Mesendoderm (in vitro differentiated cells): Measurements from ENCODE around the gene ZNF384. TPM values are rescaled to one million over a fixed set of nuclear protein-coding genes. Genes with fewer than 3 reads are reported as not detected.

ENCODE experiments used
- DNase-seq: peaks from one replicate; pipeline ENCODE4 v3.0.0; 2013
- H2AK5ac ChIP-seq: 2 replicates; pipeline ENCODE4 v1.6.1; 2013; ENCODE audit warnings: low read length, inconsistent platforms
- H2BK120ac ChIP-seq: 2 replicates; pipeline ENCODE4 v1.6.1; 2013; ENCODE audit warnings: low read depth, mild to moderate bottlenecking, low read length, moderate library complexity, mixed read lengths
- H2BK15ac ChIP-seq: replicated peaks from 2 replicates; pipeline ENCODE4 v1.6.1; 2013; ENCODE audit warnings: low read depth, mild to moderate bottlenecking, moderate library complexity
- H2BK5ac ChIP-seq: 2 replicates; pipeline ENCODE4 v1.6.1; 2013; ENCODE audit warnings: low read length, inconsistent platforms
- H3K18ac ChIP-seq: 2 replicates; pipeline ENCODE4 v1.6.1; 2013; ENCODE audit warnings: mild to moderate bottlenecking, low read length, mixed read lengths
- H3K23ac ChIP-seq: one replicate; pipeline ENCODE4 v1.6.1; 2013; ENCODE audit warnings: low read length
- H3K27ac ChIP-seq: 2 replicates; pipeline ENCODE4 v1.5.1; 2013; ENCODE audit warnings: low read depth, mild to moderate bottlenecking, inconsistent platforms, low read length, moderate library complexity
- H3K27me3 ChIP-seq: 2 replicates; pipeline ENCODE4 v1.6.1; 2013; ENCODE audit warnings: low read length, control low read depth, mild to moderate bottlenecking, inconsistent platforms; ENCODE audit not compliant: insufficient read depth, poor library complexity
- H3K36me3 ChIP-seq: 2 replicates; pipeline ENCODE4 v1.6.1; 2013; ENCODE audit warnings: low read length, inconsistent platforms; ENCODE audit not compliant: control insufficient read depth, insufficient read depth
- H3K4ac ChIP-seq: one replicate; pipeline ENCODE4 v1.6.1; 2013; ENCODE audit warnings: low read depth, mild to moderate bottlenecking, low read length, moderate library complexity
- H3K4me1 ChIP-seq: 2 replicates; pipeline ENCODE4 v1.6.1; 2013; ENCODE audit warnings: low read depth, low read length, inconsistent platforms; ENCODE audit not compliant: control insufficient read depth
- H3K4me2 ChIP-seq: 2 replicates; pipeline ENCODE4 v1.6.1; 2013; ENCODE audit warnings: low read length
- H3K4me3 ChIP-seq: 2 replicates; pipeline ENCODE4 v1.5.1; 2013; ENCODE audit warnings: mild to moderate bottlenecking, low read length
- H3K56ac ChIP-seq: one replicate; pipeline ENCODE4 v1.6.1; 2013; ENCODE audit warnings: low read length
- H3K79me1 ChIP-seq: 2 replicates; pipeline ENCODE4 v1.6.1; 2013; ENCODE audit warnings: low read length, inconsistent platforms
- H3K79me2 ChIP-seq: 2 replicates; pipeline ENCODE4 v1.6.1; 2013; ENCODE audit warnings: mild to moderate bottlenecking, low read length; ENCODE audit not compliant: control insufficient read depth, insufficient read depth
- H3K9ac ChIP-seq: 2 replicates; pipeline ENCODE4 v1.6.1; 2013; ENCODE audit warnings: low read length, inconsistent platforms
- H4K5ac ChIP-seq: one replicate; pipeline ENCODE4 v1.6.1; 2013; ENCODE audit warnings: low read length
- H4K8ac ChIP-seq: one replicate; pipeline ENCODE4 v1.6.1; 2013; ENCODE audit warnings: low read depth, mild to moderate bottlenecking, control low read depth, low read length, moderate library complexity
- WGBS: extraction: QIAGEN DNeasy Blood & Tissue Kit; methylation state at CpG from one replicate; pipeline ENCODE4 v1.1.7; 2013; ENCODE audit warnings: low lambda C conversion rate, missing lambda C conversion rate; ENCODE audit not compliant: insufficient coverage; ENCODE audit errors: extremely low coverage; 5-methylcytosine and 5-hydroxymethylcytosine counted together
- polyA plus RNA-seq, 2 experiments: library from polyadenylated mRNA; stranded (reverse); fragments of 200-250 nt; gene quantifications; one replicate each; pipeline ENCODE4 v1.2.3, GENCODE V29; 2013

The ZNF384 gene
- 57.5 TPM for polyA plus RNA-seq (2013, experiment 1 of 2)
- 61.4 TPM for polyA plus RNA-seq (2013, experiment 2 of 2)

DNA sequence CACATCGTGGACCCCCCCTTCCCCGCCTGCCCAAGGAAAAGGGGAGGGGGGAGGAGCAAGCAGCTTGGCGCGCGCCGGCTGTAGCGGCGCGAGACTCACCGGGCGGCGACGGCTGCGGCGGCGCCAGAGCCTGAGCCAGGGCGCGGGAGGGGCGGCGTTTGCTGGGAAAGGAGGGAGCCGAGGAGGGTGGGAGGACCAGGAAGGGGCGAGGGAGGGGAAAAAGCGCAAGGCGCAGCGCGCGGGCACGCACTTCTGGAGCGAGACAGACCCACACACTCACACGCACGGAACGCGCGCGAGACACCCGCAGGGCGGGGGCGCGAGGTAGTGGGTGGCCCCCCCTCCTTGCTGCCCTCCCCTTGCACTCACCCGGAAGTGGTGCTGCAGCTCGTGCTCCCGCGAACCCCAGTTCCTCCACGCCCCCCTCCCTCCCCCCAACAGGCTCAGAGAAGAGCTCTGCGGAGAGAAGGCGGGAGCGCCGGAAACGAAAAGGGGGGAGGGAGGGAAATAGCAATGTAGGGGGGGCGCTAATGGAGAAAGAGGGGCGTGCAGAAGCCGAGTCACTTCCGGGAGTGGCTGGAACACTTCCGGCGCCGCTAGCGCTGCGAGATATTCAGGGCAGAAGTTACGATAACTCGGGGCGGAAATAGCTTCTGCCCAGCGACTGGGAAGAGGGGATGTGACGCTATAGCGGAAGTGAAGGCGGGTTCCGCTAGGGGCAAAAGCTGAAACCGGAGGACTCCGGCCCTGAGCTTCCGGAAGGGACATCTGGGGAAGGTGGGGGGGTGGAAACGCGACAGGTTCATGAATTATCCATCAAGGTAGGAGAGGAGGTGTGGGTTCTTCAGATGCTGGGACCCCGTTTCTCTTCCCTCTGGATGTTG, at the start of gene ZNF384:
Gene ZNF384, minus strand, starts transcription at position 377 of the 884 bp plus-strand sequence. CDS start 9,855 bp downstream, outside the sequence.
- Histone ChIP-seq H3K4me3 (peak within 1 kb of the TSS; percentile 90), H3K18ac (peak within 1 kb of the TSS; percentile 92), H3K4me2 (peak within 1 kb of the TSS; percentile 88), H3K27me3 (no peaks in the 10 kb centered on the region), H3K36me3 (no peaks in the 10 kb centered on the region), H2BK15ac (no peak within 1 kb of the TSS), H4K5ac (peak within 1 kb of the TSS; percentile 5), H3K4ac (peak within 1 kb of the TSS; percentile 84), H3K4me1 (peaks cover 2% of the 10 kb centered on the region), H2AK5ac (peak within 1 kb of the TSS; percentile 79), H2BK120ac (peak within 1 kb of the TSS; percentile 33), H3K9ac (peak within 1 kb of the TSS; percentile 99), H3K79me2 (peaks cover 37% of the 10 kb centered on the region), H3K56ac (peak within 1 kb of the TSS; percentile 100), H3K23ac (peak within 1 kb of the TSS; percentile 29), H3K79me1 (peaks cover 7% of the 10 kb centered on the region), H2BK5ac (peak within 1 kb of the TSS; percentile 95), H4K8ac (peak within 1 kb of the TSS; percentile 83), H3K27ac (peak within 1 kb of the TSS; percentile 97)
- peak; percentile 100 for DNase-seq
- no CpG with 5 or more reads among the region's 72 CpGs for WGBS

DNA sequence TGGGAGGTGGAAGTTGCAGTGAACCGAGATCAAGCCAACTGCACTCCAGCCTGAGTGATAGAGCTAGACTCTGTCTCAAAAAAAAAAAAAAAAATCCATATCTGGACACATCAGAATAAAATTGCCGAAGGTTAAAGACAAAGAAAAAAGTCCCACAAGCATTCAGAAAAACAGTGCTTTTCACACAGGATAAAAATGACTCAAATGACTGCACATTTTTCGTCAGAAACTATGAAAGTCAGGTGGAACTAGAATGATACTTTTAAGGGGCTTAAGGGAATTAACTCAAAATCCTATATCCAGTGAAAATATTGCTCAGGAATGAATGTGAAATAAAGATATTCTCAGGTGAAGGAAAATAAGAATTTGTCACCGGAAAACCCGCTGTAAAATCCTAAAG, 47.6 kb upstream of the ZNF384 start:
- H3K23ac ChIP-seq, result no peak overlapping the region
- no peaks in the 10 kb centered on the region for H3K4me1 ChIP-seq
- WGBS, result no CpG with 5 or more reads among the region's 5 CpGs
- no peak overlapping the region for H4K5ac ChIP-seq
- H3K18ac ChIP-seq, result no peak overlapping the region
- H3K27me3 ChIP-seq, result no peaks in the 10 kb centered on the region
- H2BK5ac ChIP-seq, result no peak overlapping the region
- H2BK120ac ChIP-seq, result no peak overlapping the region
- no peak for DNase-seq
- no peak overlapping the region for H3K4ac ChIP-seq
- H3K27ac ChIP-seq, result no peak overlapping the region
- H3K4me2 ChIP-seq, result no peak overlapping the region
- no peak overlapping the region for H3K4me3 ChIP-seq
- H3K56ac ChIP-seq, result no peak overlapping the region
- H3K79me1 ChIP-seq, result no peaks in the 10 kb centered on the region
- H2BK15ac ChIP-seq, result no peak overlapping the region
- no peaks in the 10 kb centered on the region for H3K36me3 ChIP-seq
- no peak overlapping the region for H4K8ac ChIP-seq
- no peak overlapping the region for H2AK5ac ChIP-seq
- no peaks in the 10 kb centered on the region for H3K79me2 ChIP-seq
- H3K9ac ChIP-seq, result no peak overlapping the region

- Histone ChIP-seq H3K9ac (no peak overlapping the region), H2AK5ac (no peak overlapping the region), H3K4me3 (no peak overlapping the region), H3K79me1 (no peaks in the 10 kb centered on the region), H3K4me1 (no peaks in the 10 kb centered on the region), H4K8ac (no peak overlapping the region), H3K36me3 (no peaks in the 10 kb centered on the region), H2BK5ac (no peak overlapping the region), H3K4ac (no peak overlapping the region), H3K79me2 (no peaks in the 10 kb centered on the region), H3K23ac (no peak overlapping the region), H2BK15ac (no peak overlapping the region), H4K5ac (no peak overlapping the region), H3K4me2 (no peak overlapping the region), H3K27me3 (no peaks in the 10 kb centered on the region), H3K27ac (no peak overlapping the region), H3K56ac (no peak overlapping the region), H2BK120ac (no peak overlapping the region), H3K18ac (no peak overlapping the region)
- peak; percentile 60 for DNase-seq
- WGBS, result no CpG with 5 or more reads among the region's 8 CpGs
Observed at GRCh38 chr12:6735448-6736191, 46.4 kb upstream of the ZNF384 start.

DNA sequence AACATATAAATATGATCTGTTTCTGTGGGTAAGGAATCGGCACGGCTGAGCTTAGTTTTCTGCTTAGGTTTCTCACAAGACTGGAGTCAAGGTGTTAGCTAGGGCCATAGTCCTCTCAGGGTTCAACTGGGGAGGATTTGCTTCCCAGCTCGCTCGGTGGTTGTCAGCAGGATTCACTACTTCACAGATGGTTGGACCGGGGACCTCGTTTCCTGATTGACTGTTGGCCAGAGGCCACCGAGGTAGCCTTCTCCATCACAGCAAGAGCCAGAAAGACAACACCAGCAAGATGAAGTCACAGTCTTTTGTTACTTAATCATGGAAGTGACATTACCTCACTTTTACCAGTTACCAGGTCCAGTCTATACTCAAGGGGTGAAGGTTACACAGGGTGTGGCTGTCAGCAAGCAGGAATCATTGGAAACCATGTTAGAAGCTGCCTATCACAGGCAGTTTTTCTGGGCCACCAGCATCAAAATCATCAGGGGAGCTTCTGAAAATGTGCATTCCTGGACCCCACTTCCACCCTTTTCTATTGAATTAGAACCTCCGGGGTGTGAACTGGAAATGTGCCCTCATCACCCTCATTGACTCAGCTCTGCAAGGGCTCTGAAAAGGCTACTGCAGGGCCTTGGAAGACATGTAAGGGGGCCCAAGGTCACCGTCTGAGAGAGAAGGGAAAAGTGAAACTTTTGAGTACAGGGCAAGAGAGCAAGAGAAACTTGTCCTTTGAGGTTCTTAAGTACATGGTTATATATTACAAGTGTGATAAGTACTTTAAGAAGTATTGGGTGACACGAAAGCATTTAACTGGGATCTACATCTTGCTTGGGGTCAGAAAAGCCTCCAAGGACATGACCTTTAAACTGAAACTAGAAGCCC, 45.6 kb upstream of the ZNF384 start:
- Histone ChIP-seq H3K4ac (no peak overlapping the region), H3K79me1 (no peaks in the 10 kb centered on the region), H3K4me2 (no peak overlapping the region), H3K9ac (no peak overlapping the region), H4K8ac (no peak overlapping the region), H3K18ac (no peak overlapping the region), H2BK120ac (no peak overlapping the region), H3K27ac (no peak overlapping the region), H3K79me2 (no peaks in the 10 kb centered on the region), H2AK5ac (no peak overlapping the region), H3K4me3 (no peak overlapping the region), H3K23ac (no peak overlapping the region), H3K4me1 (no peaks in the 10 kb centered on the region), H2BK5ac (no peak overlapping the region), H3K36me3 (no peaks in the 10 kb centered on the region), H4K5ac (no peak overlapping the region), H3K27me3 (no peaks in the 10 kb centered on the region), H2BK15ac (no peak overlapping the region), H3K56ac (no peak overlapping the region)
- DNase-seq, result no peak
- WGBS, result no CpG with 5 or more reads among the region's 10 CpGs

- Histone ChIP-seq H3K36me3 (no peaks in the 10 kb centered on the region), H2BK5ac (no peak overlapping the region), H3K4me2 (no peak overlapping the region), H4K8ac (no peak overlapping the region), H3K9ac (no peak overlapping the region), H3K4ac (no peak overlapping the region), H3K4me1 (no peaks in the 10 kb centered on the region), H3K56ac (no peak overlapping the region), H3K18ac (no peak overlapping the region), H2BK120ac (no peak overlapping the region), H3K79me2 (no peaks in the 10 kb centered on the region), H3K27ac (no peak overlapping the region), H3K27me3 (no peaks in the 10 kb centered on the region), H3K4me3 (no peak overlapping the region), H3K23ac (no peak overlapping the region), H2AK5ac (no peak overlapping the region), H3K79me1 (peaks cover 2% of the 10 kb centered on the region), H2BK15ac (no peak overlapping the region), H4K5ac (no peak overlapping the region)
- no CpG with 5 or more reads among the region's 8 CpGs for WGBS
- no peak for DNase-seq
Observed at GRCh38 chr12:6730169-6730568, 41.0 kb upstream of the ZNF384 start.
